Measurements from ENCODE around the gene TLE4.

- TF ChIP-seq CTCF (IDR thresholded peaks at IDR 0.05) (no peak), POLR2AphosphoS5 (IDR thresholded peaks at IDR 0.05) (no peak), EP300 (IDR thresholded peaks at IDR 0.05) (no peak), POLR2A (IDR thresholded peaks at IDR 0.05) (no peak)
Measured at GRCh38 chr9:79774356-79774755, 202.6 kb downstream of the TLE4 start.
